Stimulated activated naive CD8-positive, alpha-beta T cell treated with anti-CD3 and anti-CD28 coated beads, Interleukin-15, Interleukin-2, amounts not matched to agents 100 ng/mL and 50 ng/mL, for 24 hours (primary cell): Measurements from ENCODE around the gene PSMB10.

ENCODE experiments used
- H3K27ac Mint-ChIP-seq: one replicate; pipeline ENCODE4 v1.8.0; 2021; ENCODE audit warnings: mild to moderate bottlenecking, mixed read lengths
- H3K27me3 Mint-ChIP-seq: one replicate; pipeline ENCODE4 v1.8.0; 2021; ENCODE audit warnings: mixed read lengths
- H3K36me3 Mint-ChIP-seq: one replicate; pipeline ENCODE4 v1.8.0; 2021; ENCODE audit warnings: low read depth, mixed read lengths
- H3K4me1 Mint-ChIP-seq: one replicate; pipeline ENCODE4 v1.8.0; 2021; ENCODE audit warnings: low read depth, mixed read lengths
- H3K4me3 Mint-ChIP-seq: one replicate; pipeline ENCODE4 v1.8.0; 2021; ENCODE audit warnings: mild to moderate bottlenecking, mixed read lengths
- H3K9me3 Mint-ChIP-seq: one replicate; pipeline ENCODE4 v1.8.0; 2021; ENCODE audit warnings: mixed read lengths

Gene PSMB10

GRCh38 chr16:67909056-67909742 is 27.5 kb downstream of the PSMB10 start:
- H3K27ac Mint-ChIP-seq, result no peak overlapping the region
- no peaks in the 10 kb centered on the region for H3K27me3 Mint-ChIP-seq
- H3K9me3 Mint-ChIP-seq, result no peaks in the 10 kb centered on the region

GRCh38 chr16:67907397-67908180 is 29.1 kb downstream of the PSMB10 start:
- peaks cover 25% of the 10 kb centered on the region for H3K4me1 Mint-ChIP-seq
- H3K36me3 Mint-ChIP-seq, result peaks cover 15% of the 10 kb centered on the region
- H3K27me3 Mint-ChIP-seq, result no peaks in the 10 kb centered on the region
- H3K27ac Mint-ChIP-seq, result peak overlapping the region; percentile 19
- H3K4me3 Mint-ChIP-seq, result no peak overlapping the region
- no peaks in the 10 kb centered on the region for H3K9me3 Mint-ChIP-seq

More at GRCh38 chr16:67909056-67909742, 27.5 kb downstream of the PSMB10 start:
- H3K4me3 Mint-ChIP-seq, result no peak overlapping the region
- H3K4me1 Mint-ChIP-seq, result peaks cover 25% of the 10 kb centered on the region
- H3K36me3 Mint-ChIP-seq, result peaks cover 9% of the 10 kb centered on the region

GRCh38 chr16:67902831-67903230 is 33.8 kb downstream of the PSMB10 start:
- H3K36me3 Mint-ChIP-seq, result peaks cover 6% of the 10 kb centered on the region
- H3K9me3 Mint-ChIP-seq, result no peaks in the 10 kb centered on the region
- H3K27me3 Mint-ChIP-seq, result no peaks in the 10 kb centered on the region
- no peak overlapping the region for H3K27ac Mint-ChIP-seq
- no peak overlapping the region for H3K4me3 Mint-ChIP-seq
- H3K4me1 Mint-ChIP-seq, result peaks cover 5% of the 10 kb centered on the region

GRCh38 chr16:67901734-67902133 is 34.9 kb downstream of the PSMB10 start:
- Mint-ChIP-seq H3K36me3 (peaks cover 6% of the 10 kb centered on the region), H3K27me3 (no peaks in the 10 kb centered on the region), H3K9me3 (no peaks in the 10 kb centered on the region), H3K4me3 (no peak overlapping the region), H3K27ac (no peak overlapping the region), H3K4me1 (peaks cover 5% of the 10 kb centered on the region)

- no peak overlapping the region for H3K27ac Mint-ChIP-seq
- no peak overlapping the region for H3K4me3 Mint-ChIP-seq
- H3K36me3 Mint-ChIP-seq, result no peaks in the 10 kb centered on the region
- H3K9me3 Mint-ChIP-seq, result no peaks in the 10 kb centered on the region
- no peaks in the 10 kb centered on the region for H3K27me3 Mint-ChIP-seq
- H3K4me1 Mint-ChIP-seq, result peaks cover 38% of the 10 kb centered on the region
Measured at GRCh38 chr16:67897231-67897630, 39.4 kb downstream of the PSMB10 start.

- Mint-ChIP-seq H3K4me1 (peaks cover 39% of the 10 kb centered on the region), H3K27me3 (no peaks in the 10 kb centered on the region), H3K9me3 (no peaks in the 10 kb centered on the region), H3K4me3 (peak overlapping the region; percentile 97), H3K27ac (peak overlapping the region; percentile 93), H3K36me3 (no peaks in the 10 kb centered on the region)
Measured at GRCh38 chr16:67893743-67894399, 42.8 kb downstream of the PSMB10 start.

GRCh38 chr16:67892899-67893742 is 43.5 kb downstream of the PSMB10 start, which contains the start of gene PSKH1:
PSKH1 (plus strand) TSS chr16:67893254; CDS start chr16:67908750, 15,496 bp downstream.
- H3K27ac Mint-ChIP-seq, result peak within 1 kb of the TSS; percentile 93
- no peaks in the 10 kb centered on the region for H3K36me3 Mint-ChIP-seq
- H3K4me1 Mint-ChIP-seq, result peaks cover 39% of the 10 kb centered on the region
- H3K9me3 Mint-ChIP-seq, result no peaks in the 10 kb centered on the region
- peak within 1 kb of the TSS; percentile 97 for H3K4me3 Mint-ChIP-seq
- no peaks in the 10 kb centered on the region for H3K27me3 Mint-ChIP-seq

GRCh38 chr16:67892375-67892774 is 44.3 kb downstream of the PSMB10 start:
- Mint-ChIP-seq H3K36me3 (no peaks in the 10 kb centered on the region), H3K27ac (peak overlapping the region; percentile 56)

GRCh38 chr16:67888331-67888730 is 48.3 kb downstream of the PSMB10 start:
- Mint-ChIP-seq H3K4me3 (no peak overlapping the region), H3K9me3 (no peaks in the 10 kb centered on the region), H3K36me3 (peaks cover 10% of the 10 kb centered on the region), H3K27me3 (no peaks in the 10 kb centered on the region), H3K4me1 (peaks cover 9% of the 10 kb centered on the region), H3K27ac (no peak overlapping the region)

More at GRCh38 chr16:67892375-67892774, 44.3 kb downstream of the PSMB10 start:
- Mint-ChIP-seq H3K4me3 (peak overlapping the region; percentile 97), H3K27me3 (no peaks in the 10 kb centered on the region), H3K9me3 (no peaks in the 10 kb centered on the region), H3K4me1 (peaks cover 39% of the 10 kb centered on the region)

- Mint-ChIP-seq H3K9me3 (no peaks in the 10 kb centered on the region), H3K4me1 (no peaks in the 10 kb centered on the region), H3K27me3 (no peaks in the 10 kb centered on the region), H3K27ac (peak overlapping the region; percentile 8), H3K4me3 (no peak overlapping the region), H3K36me3 (peaks cover 26% of the 10 kb centered on the region)
Measured at GRCh38 chr16:67886387-67886786, 50.3 kb downstream of the PSMB10 start.

GRCh38 chr16:67885976-67886375 is 50.7 kb downstream of the PSMB10 start:
- H3K27ac Mint-ChIP-seq, result no peak overlapping the region
- no peaks in the 10 kb centered on the region for H3K4me1 Mint-ChIP-seq
- H3K36me3 Mint-ChIP-seq, result peaks cover 26% of the 10 kb centered on the region
- no peaks in the 10 kb centered on the region for H3K9me3 Mint-ChIP-seq
- H3K4me3 Mint-ChIP-seq, result no peak overlapping the region
- H3K27me3 Mint-ChIP-seq, result no peaks in the 10 kb centered on the region

- Mint-ChIP-seq H3K4me3 (no peak overlapping the region), H3K27ac (no peak overlapping the region), H3K36me3 (peaks cover 26% of the 10 kb centered on the region), H3K9me3 (no peaks in the 10 kb centered on the region), H3K4me1 (no peaks in the 10 kb centered on the region), H3K27me3 (no peaks in the 10 kb centered on the region)
Measured at GRCh38 chr16:67885545-67885944, 51.1 kb downstream of the PSMB10 start.

GRCh38 chr16:67884684-67885083 is 52.0 kb downstream of the PSMB10 start, which contains the start of gene NRN1L:
NRN1L (plus strand) TSS chr16:67884885; CDS start chr16:67884904, 19 bp downstream.
- Mint-ChIP-seq H3K36me3 (peaks cover 34% of the 10 kb centered on the region), H3K4me3 (no peak within 1 kb of the TSS), H3K9me3 (no peaks in the 10 kb centered on the region)

More at GRCh38 chr16:67884684-67885083, 52.0 kb downstream of the PSMB10 start, which contains the start of gene NRN1L:
- Mint-ChIP-seq H3K27me3 (no peaks in the 10 kb centered on the region), H3K27ac (no peak within 1 kb of the TSS), H3K4me1 (no peaks in the 10 kb centered on the region)
